WTC11 (cell line): ENCODE results near the gene CEACAM16. TPM values are rescaled to one million over a fixed set of nuclear protein-coding genes. Genes with fewer than 3 reads are reported as not detected.

ENCODE experiments used
- ATAC-seq: fragments of 200-7000 bp; cut with Tn5 transposase; 2 replicates; pipeline ENCODE4 v1.10.0; 2021; ENCODE audit warnings: mild to moderate bottlenecking, moderate library complexity
- CTCF ChIA-PET: fragments of 300-600 bp; sonication (Branson Sonifier 250); formaldehyde crosslinking; loops from one replicate; lab custom pipeline; 2021; ENCODE audit warnings: antibody characterized with exemption; lab: Charles Lee
- POLR2A ChIA-PET: fragments of 350-600 bp; sonication (Branson Sonifier 250); formaldehyde crosslinking; loops from one replicate; lab custom pipeline; 2021; ENCODE audit warnings: antibody characterized with exemption; lab: Charles Lee
- DNase-seq: peaks from one replicate; pipeline ENCODE4 v3.0.0; 2021; ENCODE audit warnings: low spot score
- H3K27ac Mint-ChIP-seq: 2 replicates; pipeline ENCODE4 v1.8.0; 2021; ENCODE audit warnings: mixed read lengths
- H3K27me3 Mint-ChIP-seq: 2 replicates; pipeline ENCODE4 v1.8.0; 2021; ENCODE audit warnings: low read depth, mild to moderate bottlenecking, moderate library complexity, mixed read lengths
- H3K36me3 Mint-ChIP-seq: 2 replicates; pipeline ENCODE4 v1.8.0; 2021; ENCODE audit warnings: mixed read lengths
- H3K4me1 Mint-ChIP-seq: 2 replicates; pipeline ENCODE4 v1.8.0; 2022; ENCODE audit warnings: mixed read lengths
- H3K4me3 Mint-ChIP-seq: 2 replicates; pipeline ENCODE4 v1.8.0; 2021; ENCODE audit warnings: mild to moderate bottlenecking, moderate library complexity, mixed read lengths
- H3K9me3 Mint-ChIP-seq: 2 replicates; pipeline ENCODE4 v1.8.0; 2021; ENCODE audit warnings: mixed read lengths
- AR ChIP-seq: fragments of 250-450 bp; sonication (Bioruptor Pico); IDR thresholded peaks from 2 replicates; pipeline ENCODE4 v1.9.0; 2021; ENCODE audit warnings: mild to moderate bottlenecking
- ATF2 ChIP-seq: sonication (generic); formaldehyde crosslinking; IDR thresholded peaks from 2 replicates; pipeline ENCODE4 v1.8.1; 2022; ENCODE audit warnings: low read depth, missing genetic modification reagents, borderline replicate concordance
- ATF3 ChIP-seq: sonication (generic); formaldehyde crosslinking; conservative IDR thresholded peaks from 2 replicates; pipeline ENCODE4 v1.8.1; 2022; ENCODE audit warnings: mild to moderate bottlenecking, missing genetic modification reagents
- EMX1 ChIP-seq: fragments of 250-450 bp; sonication (Bioruptor Pico); IDR thresholded peaks from 2 replicates; pipeline ENCODE4 v1.8.0; 2021; ENCODE audit warnings: mild to moderate bottlenecking
- GABPB1 ChIP-seq: sonication (generic); formaldehyde crosslinking; IDR thresholded peaks from 2 replicates; pipeline ENCODE4 v1.8.1; 2023; ENCODE audit warnings: mild to moderate bottlenecking, missing genetic modification reagents
- GRHL2 ChIP-seq: fragments of 250-450 bp; sonication (Bioruptor Pico); IDR thresholded peaks from 2 replicates; pipeline ENCODE4 v1.8.0; 2022; ENCODE audit warnings: mild to moderate bottlenecking, moderate library complexity; ENCODE audit not compliant: insufficient replicate concordance, severe bottlenecking
- GTF2I ChIP-seq: fragments of 250-450 bp; sonication (Bioruptor Pico); conservative IDR thresholded peaks from 2 replicates; pipeline ENCODE4 v1.4.0; 2021; ENCODE audit warnings: mild to moderate bottlenecking
- IRF2 ChIP-seq: sonication (generic); formaldehyde crosslinking; IDR thresholded peaks from 2 replicates; pipeline ENCODE4 v1.8.0; 2022; ENCODE audit warnings: low read depth, missing genetic modification reagents, borderline replicate concordance
- MYBL2 ChIP-seq: sonication (generic); formaldehyde crosslinking; IDR thresholded peaks from 2 replicates; pipeline ENCODE4 v1.8.1; 2023; ENCODE audit warnings: mild to moderate bottlenecking, moderate library complexity, missing genetic modification reagents
- NFATC4 ChIP-seq: fragments of 250-450 bp; sonication (Bioruptor Pico); IDR thresholded peaks from 2 replicates; pipeline ENCODE4 v1.9.0; 2021; ENCODE audit warnings: mild to moderate bottlenecking
- NFE2L1 ChIP-seq: sonication (generic); formaldehyde crosslinking; IDR thresholded peaks from 2 replicates; pipeline ENCODE4 v1.8.1; 2023; ENCODE audit warnings: missing genetic modification reagents
- PRDM15 ChIP-seq: sonication (generic); formaldehyde crosslinking; IDR thresholded peaks from 2 replicates; pipeline ENCODE4 v1.8.0; 2022; ENCODE audit warnings: missing genetic modification reagents
- SOX15 ChIP-seq: fragments of 250-450 bp; sonication (Bioruptor Pico); IDR thresholded peaks from 2 replicates; pipeline ENCODE4 v1.9.0; 2021; ENCODE audit warnings: mild to moderate bottlenecking
- ZNF416 ChIP-seq: fragments of 250-450 bp; sonication (Bioruptor Pico); IDR thresholded peaks from 2 replicates; pipeline ENCODE4 v1.9.0; 2021; ENCODE audit warnings: mild to moderate bottlenecking, inconsistent platforms
- total RNA-seq: library from RNA; stranded (reverse); gene quantifications from 3 replicates; pipeline ENCODE4 v1.2.3, GENCODE V29; 2021

CEACAM16 gene
- total RNA-seq, 1 experiment from 2014 or later, result not detected

GRCh38 chr19:44680536-44680935 lies 18.4 kb upstream of the CEACAM16 start (continued):
- TF ChIP-seq GABPB1 (CRISPR knock-in tag), result no peak
- TF ChIP-seq PRDM15 (CRISPR knock-in tag), result no peak
- TF ChIP-seq ATF3 (CRISPR knock-in tag), result no peak
- TF ChIP-seq MYBL2 (CRISPR knock-in tag), result no peak
- TF ChIP-seq NFATC4 (CRISPR knock-in tag), result no peak
- no peak for TF ChIP-seq AR (CRISPR knock-in tag)
- TF ChIP-seq, all 79 proteins: peak for 0

GRCh38 chr19:44681992-44682790 lies 16.8 kb upstream of the CEACAM16 start:
- ATAC-seq, result no peak
- no peak overlapping the region for H3K4me3 Mint-ChIP-seq
- peaks cover 9% of the 10 kb centered on the region for H3K4me1 Mint-ChIP-seq
- H3K27ac Mint-ChIP-seq, result no peak overlapping the region
- no peaks in the 10 kb centered on the region for H3K36me3 Mint-ChIP-seq
- TF ChIP-seq EMX1 (CRISPR knock-in tag) (no peak), GRHL2 (CRISPR knock-in tag) (no peak)
- TF ChIP-seq, all 79 proteins: peak for 0
- CTCF ChIA-PET, result interaction anchor here (0.6 to 2.9 kb wide), 6 partner anchors 42 to 484 kb away, joined by 3 to 10 read pairs (median 4); no protein-coding TSS in a partner anchor
- no peaks in the 10 kb centered on the region for H3K9me3 Mint-ChIP-seq
- DNase-seq, result no peak
- H3K27me3 Mint-ChIP-seq, result no peaks in the 10 kb centered on the region; the same call in 1 of the 2 replicates
- POLR2A ChIA-PET, result no interaction called here

- no peak for DNase-seq
- Mint-ChIP-seq H3K27ac (no peak overlapping the region), H3K9me3 (no peaks in the 10 kb centered on the region), H3K4me3 (no peak overlapping the region), H3K27me3 (no peaks in the 10 kb centered on the region; the same call in 1 of the 2 replicates), H3K4me1 (peaks cover 4% of the 10 kb centered on the region), H3K36me3 (no peaks in the 10 kb centered on the region)
- TF ChIP-seq NFE2L1 (CRISPR knock-in tag) (no peak), ZNF416 (CRISPR knock-in tag) (no peak), SOX15 (no peak), ATF2 (CRISPR knock-in tag) (no peak), GTF2I (no peak), IRF2 (no peak)
- ATAC-seq, result no peak
- ChIA-PET CTCF (interaction anchor here (0.6 to 2.9 kb wide), 6 partner anchors 41 to 484 kb away, joined by 3 to 10 read pairs (median 4); no protein-coding TSS in a partner anchor), POLR2A (no interaction called here)
Observed at GRCh38 chr19:44682807-44683206, 16.1 kb upstream of the CEACAM16 start.
